ENCODE measurements around the gene PSMB4.
"Not testable (repeated sequence)": the region's sequence is repeated elsewhere in the genome, so short reads cannot be mapped to it uniquely, and the experiment has no call there.

Gene PSMB4

DNA sequence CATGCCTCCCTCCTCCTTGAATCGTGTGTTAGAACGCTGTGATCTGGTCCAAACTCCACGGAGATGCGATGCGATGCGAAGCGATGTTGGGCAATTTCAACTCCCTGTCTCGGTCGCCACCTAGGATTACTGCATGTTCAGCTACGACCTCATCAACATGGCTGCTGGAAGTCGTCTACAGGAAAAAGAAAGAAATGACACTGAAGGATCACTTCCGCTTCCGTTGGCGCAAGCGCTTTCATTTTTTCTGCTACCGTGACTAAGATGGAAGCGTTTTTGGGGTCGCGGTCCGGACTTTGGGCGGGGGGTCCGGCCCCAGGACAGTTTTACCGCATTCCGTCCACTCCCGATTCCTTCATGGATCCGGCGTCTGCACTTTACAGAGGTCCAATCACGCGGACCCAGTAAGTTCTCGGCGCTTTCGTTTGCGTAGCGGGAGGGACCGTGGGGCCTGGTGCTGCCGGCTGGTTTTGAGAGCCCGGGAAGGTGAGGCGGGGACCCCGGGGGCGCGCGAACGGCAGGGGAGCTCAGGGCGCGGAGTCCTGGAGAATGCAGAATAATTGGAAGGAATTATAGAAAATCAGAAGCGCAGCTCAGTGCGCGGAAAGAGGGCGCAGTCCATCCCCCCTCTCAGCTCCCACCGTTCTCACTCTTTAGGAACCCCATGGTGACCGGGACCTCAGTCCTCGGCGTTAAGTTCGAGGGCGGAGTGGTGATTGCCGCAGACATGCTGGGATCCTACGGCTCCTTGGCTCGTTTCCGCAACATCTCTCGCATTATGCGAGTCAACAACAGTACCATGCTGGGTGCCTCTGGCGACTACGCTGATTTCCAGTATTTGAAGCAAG is at the start of gene PSMB4:
PSMB4 (plus strand) TSS at position 250 of the 848 bp plus-strand sequence; CDS start at position 265, 15 bp downstream.
- peak; percentile 84 for DNase-seq (ENCODE audit: low spot score)
- peak; percentile 76 for FAIRE-seq

DNA sequence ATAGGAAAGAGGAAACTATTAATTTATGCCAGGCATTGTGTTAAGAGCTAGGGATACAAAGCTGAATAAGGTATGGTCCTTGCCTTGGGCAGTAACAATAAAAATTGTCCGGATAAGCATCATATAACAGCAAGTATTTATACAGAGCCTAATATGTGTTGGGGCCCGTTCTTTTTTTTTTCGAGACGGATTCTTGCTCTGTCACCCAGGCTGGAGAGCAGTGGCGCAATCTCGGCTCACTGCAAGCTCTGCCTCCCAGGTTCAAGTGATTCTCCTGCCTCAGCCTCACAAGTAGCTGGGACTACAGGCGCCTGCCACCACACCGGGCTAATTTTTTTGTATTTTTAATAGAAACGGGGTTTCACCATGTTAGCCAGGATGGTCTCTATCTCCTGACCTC is 49.0 kb upstream of the PSMB4 start:
- not testable (repeated sequence) for FAIRE-seq; DNase-seq (ENCODE audit: low spot score)

DNA sequence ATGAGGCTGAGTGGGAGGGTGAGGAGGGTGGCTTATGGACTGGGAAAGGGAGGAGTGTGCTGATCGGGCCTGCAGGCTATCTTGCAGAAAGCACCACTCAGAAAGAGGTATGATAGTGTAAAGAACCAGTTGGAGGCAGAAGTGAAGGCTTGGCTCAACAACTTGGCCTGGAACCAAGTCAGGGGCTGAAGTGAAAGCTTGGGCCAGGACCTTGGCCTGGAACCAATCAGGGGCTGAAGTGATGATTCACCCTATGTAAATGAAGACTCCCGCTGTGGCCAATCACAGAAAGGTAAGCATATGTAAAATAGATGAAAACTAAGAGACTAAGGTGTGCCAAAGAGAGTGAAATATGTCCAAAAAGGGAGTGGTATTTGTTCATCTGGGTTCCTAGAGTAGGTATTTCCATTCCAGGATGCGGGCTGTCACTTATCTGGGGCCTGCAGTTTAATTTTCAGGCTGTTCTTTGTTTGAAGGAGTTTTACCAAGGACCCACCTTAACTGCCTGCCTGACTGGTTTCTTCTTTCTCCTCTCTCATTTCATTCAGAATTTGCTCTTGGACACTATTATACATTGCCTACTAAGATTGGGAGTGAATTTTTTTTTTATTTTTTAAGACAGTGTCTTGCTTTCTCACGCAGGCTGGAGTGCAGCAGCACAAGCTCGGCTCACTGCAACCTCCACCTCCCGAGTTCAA is 47.2 kb upstream of the PSMB4 start:
- FAIRE-seq (no peak), DNase-seq (ENCODE audit: low spot score) (no peak)

GRCh38 chr1:151356696-151357095 is 42.7 kb upstream of the PSMB4 start:
- DNase-seq (ENCODE audit: low spot score) = no peak
- FAIRE-seq = no peak

GRCh38 chr1:151361883-151362282 is 37.5 kb upstream of the PSMB4 start:
- FAIRE-seq = no peak

DNA sequence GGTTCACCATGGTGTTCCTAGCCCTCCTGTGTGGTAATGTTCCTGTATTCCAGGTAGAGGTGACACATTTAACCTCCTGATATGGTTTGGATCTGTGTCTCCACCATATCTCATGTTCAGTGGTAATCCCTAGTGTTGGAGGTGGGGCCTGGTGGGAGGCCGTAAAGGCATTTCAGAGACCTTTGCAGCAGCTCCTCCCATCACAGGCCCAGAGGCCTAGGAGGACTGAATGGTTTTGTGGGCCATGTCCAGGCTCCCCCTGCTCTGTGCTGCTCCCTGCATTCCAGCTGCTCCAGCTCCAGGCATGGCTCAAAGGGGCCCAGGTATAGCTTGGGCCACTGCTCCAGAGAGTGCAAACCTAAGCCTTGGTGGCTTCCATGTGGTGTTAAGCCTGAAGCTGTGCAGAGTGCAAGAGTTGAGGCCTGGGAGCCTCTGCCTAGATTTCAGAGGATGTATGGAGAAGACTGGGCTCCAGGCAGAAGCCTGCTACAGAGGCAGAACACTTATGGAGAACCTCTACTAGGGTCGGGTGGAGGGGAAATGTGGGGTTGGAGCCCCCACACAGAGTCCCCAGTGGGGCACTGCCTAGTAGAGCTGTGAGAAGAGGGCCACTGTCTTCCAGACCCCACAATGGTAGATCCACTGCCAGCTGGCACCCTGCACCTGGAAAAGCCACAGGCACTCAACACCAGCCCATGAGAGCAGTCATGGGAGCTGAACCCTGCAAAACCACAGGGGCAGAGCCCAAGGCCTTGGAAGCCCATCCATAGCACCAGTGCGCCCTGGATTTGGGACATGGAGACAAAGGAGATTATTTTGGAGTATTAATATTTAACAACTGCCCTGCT is 36.8 kb upstream of the PSMB4 start:
- no peak for DNase-seq (ENCODE audit: low spot score)
- no peak for FAIRE-seq

More at GRCh38 chr1:151361883-151362282, 37.5 kb upstream of the PSMB4 start:
- DNase-seq (ENCODE audit: low spot score) = no peak

DNA sequence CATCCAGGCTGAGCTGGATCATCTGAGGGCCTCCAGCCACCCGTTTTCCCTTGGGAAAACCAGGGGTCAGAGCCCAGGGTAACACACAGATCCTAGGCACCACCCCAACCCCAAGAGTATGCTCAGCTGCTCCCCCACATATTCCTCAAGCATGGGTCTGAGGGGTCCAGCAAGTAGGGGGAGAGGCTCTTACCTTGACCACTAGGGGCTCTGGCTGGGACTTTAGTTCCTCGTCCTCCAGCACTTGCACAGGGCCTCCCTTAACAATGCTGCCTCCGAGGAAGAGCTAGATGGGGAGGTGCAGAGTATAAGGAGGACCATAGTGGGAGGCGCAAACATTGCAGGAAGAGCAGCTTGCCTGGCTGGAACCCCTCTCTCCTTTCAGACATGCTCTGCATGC is 34.4 kb upstream of the PSMB4 start:
- FAIRE-seq (no peak), DNase-seq (ENCODE audit: low spot score) (no peak)

- FAIRE-seq (no peak), DNase-seq (ENCODE audit: low spot score) (no peak)
Measured at GRCh38 chr1:151367658-151368392, 31.5 kb upstream of the PSMB4 start.

DNA sequence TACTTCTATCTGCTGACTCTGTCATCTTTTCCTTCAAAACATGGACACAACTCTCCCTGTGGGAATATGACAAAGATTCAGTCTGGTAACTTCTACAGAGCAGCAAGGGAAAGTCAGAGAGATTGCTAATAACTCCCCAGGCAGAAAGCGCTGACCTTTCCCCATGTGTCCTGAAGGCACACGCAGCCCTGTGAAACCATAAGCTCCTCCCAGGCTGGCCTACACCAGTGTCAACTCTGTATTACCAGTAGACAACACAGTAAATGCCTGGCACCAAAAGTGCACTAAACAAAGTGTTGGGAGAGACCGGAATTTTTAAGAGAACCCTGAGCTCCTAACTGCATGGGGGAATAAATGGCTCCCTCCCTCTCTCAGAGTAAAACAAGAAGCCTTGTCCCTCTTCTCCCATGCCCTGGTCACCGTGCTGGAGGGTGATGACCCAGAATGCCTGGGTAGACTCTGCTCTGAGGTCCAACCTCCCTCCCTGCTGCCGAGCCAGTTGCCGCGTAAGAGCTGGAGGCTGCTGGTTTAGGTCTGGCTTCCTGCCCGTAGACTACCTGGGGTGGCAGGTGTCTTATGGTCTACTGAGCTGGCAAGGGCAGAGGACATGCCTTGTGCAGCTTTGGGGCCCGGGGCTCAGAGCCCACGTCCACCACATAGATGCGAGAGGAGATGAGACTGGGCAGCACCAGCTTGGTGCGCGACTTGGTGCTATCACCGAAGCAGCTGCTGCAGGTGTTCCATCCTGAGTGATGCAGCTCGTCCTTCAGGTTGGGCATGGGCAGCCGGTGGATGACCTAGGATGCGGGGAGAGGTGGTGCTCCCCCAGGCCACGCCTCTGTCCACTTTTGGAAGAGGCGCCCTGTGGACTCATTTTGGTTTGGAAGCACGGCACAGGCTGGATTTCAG is 30.7 kb upstream of the PSMB4 start:
- no peak for FAIRE-seq
- DNase-seq (ENCODE audit: low spot score) = no peak

- FAIRE-seq (no peak), DNase-seq (ENCODE audit: low spot score) (no peak)
Measured at GRCh38 chr1:151369302-151369610, 30.1 kb upstream of the PSMB4 start.

- FAIRE-seq (no peak), DNase-seq (ENCODE audit: low spot score) (no peak)
Measured at GRCh38 chr1:151369621-151370048, 29.7 kb upstream of the PSMB4 start.

GRCh38 chr1:151370211-151370911 is 29.0 kb upstream of the PSMB4 start:
- no peak for FAIRE-seq
- no peak for DNase-seq (ENCODE audit: low spot score)

DNA sequence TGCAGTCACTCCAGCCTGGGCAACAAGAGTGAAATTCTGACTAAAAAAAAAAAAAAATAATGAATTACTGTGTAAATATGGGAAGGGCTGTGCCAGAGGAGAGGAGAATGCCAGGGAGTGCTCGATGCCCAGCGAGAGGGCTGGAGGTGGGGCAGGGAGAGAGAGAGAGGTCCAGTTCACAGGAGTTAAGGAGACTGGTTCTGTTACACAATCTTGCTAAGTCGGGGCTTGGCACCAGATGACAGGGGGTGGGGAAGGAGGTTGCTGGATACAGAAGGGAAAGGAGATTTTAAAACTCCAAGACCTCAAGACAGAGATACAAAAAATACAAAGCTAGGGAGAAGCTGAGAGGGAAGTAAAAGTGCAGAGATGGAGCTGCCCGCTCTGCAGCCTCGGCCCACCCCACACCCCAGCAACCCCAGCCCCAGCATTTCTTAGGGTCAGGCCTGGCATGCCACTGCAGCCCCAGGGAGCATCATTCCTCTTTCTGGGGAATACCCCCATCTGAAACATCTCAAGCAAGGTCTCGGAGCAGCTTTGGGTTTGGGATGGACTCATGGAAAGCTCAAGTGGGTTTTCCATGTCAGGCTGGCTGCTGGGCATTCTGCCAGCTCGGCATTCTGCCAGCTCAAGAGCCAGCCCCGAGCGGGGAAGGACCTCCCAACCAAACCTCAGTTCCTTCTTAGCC is 27.9 kb upstream of the PSMB4 start:
- FAIRE-seq (no peak), DNase-seq (ENCODE audit: low spot score) (no peak)

DNA sequence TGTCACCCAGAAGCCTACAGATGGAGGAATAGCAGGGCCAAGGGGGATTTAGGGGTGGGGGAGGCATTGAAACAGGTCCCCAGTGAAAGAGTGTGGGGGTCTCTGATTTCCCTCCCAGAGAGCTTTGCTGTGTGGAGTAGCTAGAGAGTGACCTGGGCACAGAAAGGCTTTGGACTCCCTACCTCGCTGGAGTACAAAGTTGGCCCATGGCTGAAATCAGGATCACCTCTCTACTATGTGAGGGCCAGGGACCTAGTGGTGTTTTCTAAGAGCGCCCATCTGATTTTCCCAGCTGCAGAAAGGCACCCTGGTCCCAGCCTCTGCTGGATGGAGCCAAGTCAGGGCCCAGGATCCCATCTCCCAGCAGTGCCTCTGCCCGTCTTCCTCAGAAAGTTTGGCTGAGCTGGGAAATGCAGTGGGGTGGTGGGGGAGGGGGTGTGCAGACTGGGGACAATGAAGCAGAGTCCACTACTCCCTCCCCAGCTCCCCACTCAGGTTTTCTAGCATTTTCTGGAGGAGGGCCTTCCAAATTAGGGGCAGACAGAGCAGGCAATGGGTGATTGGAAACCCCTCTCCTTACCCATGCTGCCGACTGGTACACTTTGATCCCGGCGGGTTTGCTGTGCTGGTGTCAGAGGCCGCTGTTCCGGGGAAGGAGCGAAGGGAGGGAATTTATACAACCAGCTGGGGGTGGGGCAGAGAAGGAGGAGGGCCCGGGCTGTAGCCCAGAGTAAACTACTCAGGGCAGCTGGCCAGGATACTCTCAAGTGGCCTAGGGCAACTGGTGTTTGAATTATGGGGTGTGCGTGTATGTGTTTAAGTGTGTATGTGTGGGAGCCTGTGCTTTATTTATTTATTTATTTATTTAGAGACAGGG is 27.1 kb upstream of the PSMB4 start, which contains the start of gene SELENBP1:
SELENBP1 (minus strand) TSS at position 648 of the 877 bp plus-strand sequence; CDS start at position 584, 64 bp downstream.
- no peak for FAIRE-seq
- DNase-seq (ENCODE audit: low spot score) = no peak

DNA sequence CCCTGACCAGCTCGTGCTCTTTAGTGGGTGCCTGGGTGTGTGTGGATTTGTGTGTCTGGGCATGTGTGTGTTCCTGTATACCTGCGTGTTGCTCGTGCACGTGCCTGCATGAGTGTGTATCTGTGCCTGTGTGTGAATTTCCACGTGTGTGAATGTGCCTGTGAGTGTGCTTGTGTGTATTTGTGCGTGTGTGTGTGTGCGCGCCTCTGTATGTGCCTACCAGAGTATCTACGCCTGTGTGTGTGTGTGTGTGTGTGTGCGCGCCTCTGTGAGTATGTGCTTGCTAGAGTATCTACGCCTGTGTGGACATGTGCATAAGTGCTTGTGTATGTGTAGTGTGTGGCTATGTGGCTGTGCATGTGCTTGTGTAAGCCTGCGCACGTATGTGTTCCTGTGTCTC is 26.2 kb upstream of the PSMB4 start:
- no peak for FAIRE-seq
- no peak for DNase-seq (ENCODE audit: low spot score)

DNA sequence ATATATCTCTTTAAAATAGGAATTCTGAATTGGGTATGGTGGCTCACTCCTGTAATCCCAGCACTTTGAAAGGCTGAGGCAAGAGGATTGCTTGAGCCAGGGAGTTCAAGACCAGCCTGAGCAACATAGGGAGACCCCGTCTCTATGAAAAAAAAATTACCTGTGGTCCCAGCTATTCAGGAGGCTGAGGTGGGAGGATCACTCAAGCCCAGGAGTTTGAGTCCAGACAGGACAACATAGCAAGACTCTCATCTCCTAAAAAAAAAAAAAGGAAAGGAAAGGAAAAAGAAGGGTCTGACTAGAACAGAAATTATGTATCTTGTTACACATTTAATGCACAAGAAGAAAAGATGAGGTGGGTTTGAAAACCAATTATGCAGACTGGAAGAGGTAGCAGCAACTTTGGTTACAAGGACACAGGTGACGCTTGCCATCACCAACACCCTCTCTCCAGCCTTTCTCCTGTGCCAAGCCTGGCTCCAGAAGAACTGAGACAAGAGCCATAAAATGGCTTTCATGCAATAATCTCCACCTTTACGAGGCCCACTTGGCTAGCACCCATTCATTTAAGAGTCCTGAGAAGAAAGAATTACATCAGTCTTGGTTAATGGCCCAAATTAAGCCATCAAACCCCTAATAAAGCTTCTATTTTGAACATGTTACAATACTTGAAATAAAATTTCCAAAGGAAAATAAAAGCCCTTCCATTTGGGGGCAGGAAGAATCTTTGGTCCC is 22.1 kb upstream of the PSMB4 start:
- no peak for DNase-seq (ENCODE audit: low spot score)
- no peak for FAIRE-seq

- no peak for DNase-seq (ENCODE audit: low spot score)
- FAIRE-seq = no peak
Measured at GRCh38 chr1:151384584-151384983, 14.8 kb upstream of the PSMB4 start.
